Esophagus muscularis mucosa (tissue), 4 donors: ENCODE results near the gene EDNRA.

Experiments
- CTCF ChIP-seq, 3 experiments: fragments of 200-600 bp in 2 of 3; fragments of 450-650 bp in 1 of 3; sonication (generic) in 2 of 3; IDR thresholded peaks; one replicate each; pipeline ENCODE4 v1.5.1; 2017 to 2019; ENCODE audit warnings: antibody characterized with exemption in 3 of 3, mild to moderate bottlenecking in 2 of 3, moderate library complexity in 1 of 3
- EP300 ChIP-seq: sonication (generic); formaldehyde crosslinking; IDR thresholded peaks from one replicate; pipeline ENCODE4 v1.6.1; 2017; ENCODE audit warnings: antibody characterized with exemption
- POLR2A ChIP-seq: fragments of 450-650 bp; IDR thresholded peaks from one replicate; pipeline ENCODE4 v1.6.1; 2017; ENCODE audit warnings: antibody characterized with exemption, moderate library complexity, mild to moderate bottlenecking, low read depth
- POLR2AphosphoS5 ChIP-seq, 2 donors: sonication (generic); formaldehyde crosslinking; IDR thresholded peaks; one replicate each; pipeline ENCODE4 v1.6.1; 2017; ENCODE audit warnings: antibody characterized with exemption in 2 of 2

GRCh38 chr4:147586032-147586431, 105.1 kb downstream of the EDNRA start:
- TF ChIP-seq POLR2A (no peak), CTCF (IDR thresholded peaks at IDR 0.05) (no peak), EP300 (no peak), POLR2AphosphoS5 (IDR thresholded peaks at IDR 0.05) (no peak)
